ENCODE measurements around the gene SPRY4. TPM values are rescaled to one million over a fixed set of nuclear protein-coding genes. Genes with fewer than 3 reads are reported as not detected.

SPRY4 gene
- total and polyA plus RNA-seq, 2 of the 8 experiments (the other 6 are each of a cell fraction or from before 2014, with no cell fraction given) = 59.1 to 113 TPM

DNA sequence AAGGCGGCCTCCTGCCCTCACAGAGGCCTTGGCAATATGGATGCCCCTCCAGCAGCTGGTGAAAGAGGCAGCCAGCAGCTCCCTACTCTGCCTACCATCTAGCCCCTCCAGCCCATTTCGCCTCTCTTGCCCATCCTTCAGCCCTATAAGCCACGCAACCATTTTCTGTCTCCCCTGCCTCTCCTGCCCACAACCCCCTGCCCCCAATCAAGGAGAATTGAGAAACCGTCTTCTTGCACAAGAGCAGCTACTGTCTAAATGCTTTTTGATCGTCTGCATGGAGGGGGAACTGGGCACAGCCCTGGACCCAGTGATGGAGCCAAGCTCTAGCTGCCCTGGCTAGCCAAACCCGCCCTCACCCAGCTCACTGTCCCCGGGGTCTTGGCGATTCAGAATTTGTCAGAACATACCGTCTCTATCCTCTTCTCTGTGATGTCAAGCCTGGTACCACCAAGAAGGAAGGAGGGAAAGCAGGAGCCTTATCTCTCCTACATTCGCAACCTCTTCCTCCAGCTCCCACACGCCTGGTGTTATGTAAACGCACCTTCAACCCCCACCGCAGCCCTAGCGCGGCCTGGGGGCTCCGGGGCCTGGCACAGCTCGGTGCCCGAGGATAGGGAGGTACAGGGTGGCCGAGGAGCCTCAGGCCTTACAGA, 1.2 kb downstream of the SPRY4 start:
- Histone ChIP-seq H3K23ac (ENCODE audit: insufficient read length) (no peak overlapping the region), H3K4me1 (replicated peaks in 1 of 4; ENCODE audit: control insufficient read depth in 3 of 4, insufficient read depth in 4 of 4, low read length in 3 of 4) (peaks cover 22 to 44% (median 28%) of the 10 kb centered on the region in 4 experiments), H3K79me1 (ENCODE audit: low read depth, low read length) (no peaks in the 10 kb centered on the region; the same call in 1 of the 2 replicates), H2BK5ac (ENCODE audit: low read depth, low read length) (peak overlapping the region; percentile 99; the same call in 1 of the 2 replicates), H3K27ac (ENCODE audit: low read depth, low read length) (no peak overlapping the region), H3K36me3 (ENCODE audit: control insufficient read depth in 2 of 4, insufficient read depth in 4 of 4, low read length in 3 of 4) (peaks cover 0 to 7% (median 2%) of the 10 kb centered on the region in 4 experiments; a peak in 2 of 8 replicates), H2BK120ac (replicated peaks; ENCODE audit: low read depth, low read length) (no peak overlapping the region), H3K9me3 (ENCODE audit: insufficient read depth in 2 of 2, low read depth in 1 of 2, low read length in 1 of 2) (no peaks in the 10 kb centered on the region), H2BK15ac (ENCODE audit: low read length) (no peak overlapping the region; the same call in 1 of the 2 replicates), H3K4me2 (ENCODE audit: insufficient read depth in 1 of 2, low read depth in 2 of 2, low read length in 2 of 2) (peak overlapping the region; percentile 95 to 97), H4K8ac (ENCODE audit: extremely low read depth, insufficient read depth, low read length) (no peak overlapping the region), H3K27me3 (replicated peaks in 1 of 4; ENCODE audit: control insufficient read depth in 3 of 4, extremely low read depth in 1 of 4, insufficient read depth in 3 of 4, low read length in 3 of 4) (peaks cover 0 to 5% (median 0%) of the 10 kb centered on the region in 4 experiments; a peak in 2 of 7 replicates), H3K79me2 (ENCODE audit: control insufficient read depth in 1 of 2, insufficient read depth in 2 of 2, low read length in 2 of 2) (peaks cover 58 to 72% of the 10 kb centered on the region in 2 experiments), H3K23me2 (ENCODE audit: low read depth, low read length) (peaks cover 29% of the 10 kb centered on the region), H3K14ac (ENCODE audit: insufficient read length) (no peak overlapping the region), H3K4me3 (ENCODE audit: extremely low read depth in 1 of 4, insufficient read depth in 2 of 4, low read depth in 3 of 4, low read length in 4 of 4) (peak overlapping the region; percentile 51 to 95 (median 90)), H2AK5ac (ENCODE audit: low read depth, low read length) (no peak overlapping the region), H2AFZ (ENCODE audit: low read length) (no peak overlapping the region), H4K20me1 (replicated peaks in 1 of 2; ENCODE audit: control insufficient read depth in 1 of 2, insufficient read depth in 2 of 2, low read length in 2 of 2) (peaks cover 35 to 41% of the 10 kb centered on the region in 2 experiments), H4K5ac (ENCODE audit: insufficient read length, low read depth, low read length) (no peak overlapping the region), H4K91ac (replicated peaks; ENCODE audit: insufficient read length, low read length) (peak overlapping the region; percentile 47), H3K9ac (replicated peaks in 1 of 4; ENCODE audit: extremely low read depth in 1 of 4, low read depth in 3 of 4, low read length in 3 of 4) (peak overlapping the region in 3 of 4 experiments; percentile 71 to 76 (median 76); a peak in 6 of 7 replicates), H3K56ac (replicated peaks; ENCODE audit: insufficient read length, low read depth, low read length) (peak overlapping the region; percentile 32), H3K18ac (ENCODE audit: extremely low read depth, low read length) (peak overlapping the region; percentile 92), H2BK20ac (ENCODE audit: low read length) (no peak overlapping the region), H2BK12ac (ENCODE audit: low read depth, low read length) (no peak overlapping the region), H3K4ac (replicated peaks; ENCODE audit: insufficient read length, low read depth, low read length) (no peak overlapping the region)
- FAIRE-seq (no peak), DNase-seq (ENCODE audit: low read depth in 1 of 2, low spot score in 2 of 2) (no peak)
- WGBS, 2 experiments (ENCODE audit: extremely low coverage in 1 of 2, insufficient coverage in 1 of 2, insufficient read length in 1 of 2, insufficient replicate concordance in 2 of 2, low coverage in 1 of 2, low lambda C conversion rate in 2 of 2, missing lambda C conversion rate in 1 of 2) = 1% methylated on average over 16 of the region's 19 CpGs; no CpG with 5 or more reads in 1 of the 2 experiments
- ChIA-PET POLR2A (ENCODE audit: partially characterized antibody) (interaction anchor here (0.9 to 10.7 kb wide), 12 partner anchors 9 to 227 kb away, joined by 3 to 137 read pairs (median 5); no protein-coding TSS in a partner anchor), CTCF (ENCODE audit: partially characterized antibody) (interaction anchor here (0.7 to 13.7 kb wide), 21 partner anchors 9 to 565 kb away, joined by 3 to 191 read pairs (median 4); no protein-coding TSS in a partner anchor)

All from H1 (cell line).